ENCODE results near the gene NRSN2.
"Not testable (repeated sequence)": the region's sequence is repeated elsewhere in the genome, so short reads cannot be mapped to it uniquely, and the experiment has no call there.

NRSN2 gene

DNA sequence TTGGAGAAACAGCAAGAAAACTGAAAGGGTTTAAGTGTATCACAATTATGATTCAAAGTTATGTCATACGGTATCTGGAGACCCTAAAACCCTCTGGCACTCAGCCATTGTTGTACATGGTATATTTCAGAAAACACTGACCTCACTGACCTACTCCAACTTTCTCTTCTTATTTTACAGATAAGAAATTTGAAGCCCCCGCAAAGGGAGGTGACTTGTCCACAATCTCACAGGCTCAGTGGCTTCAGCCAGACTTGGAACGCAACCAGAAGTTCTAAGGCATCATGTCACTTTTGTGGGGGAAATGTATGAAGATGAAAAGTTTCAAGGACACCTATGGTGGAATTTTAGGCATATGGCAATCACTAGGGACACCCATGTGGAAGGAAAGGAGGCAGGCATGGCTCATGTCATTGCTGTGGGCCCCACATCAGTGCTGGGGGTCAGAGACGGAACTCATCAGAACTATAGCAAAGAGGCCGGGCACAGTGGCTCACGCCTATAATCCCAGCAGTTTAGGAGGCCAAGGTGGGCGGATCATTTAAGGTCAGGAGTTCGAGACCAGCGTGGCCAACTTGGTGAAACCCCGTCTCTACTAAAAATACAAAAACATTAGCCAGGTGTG lies 28.5 kb downstream of the NRSN2 start:
- TF ChIP-seq, protein P1, sequence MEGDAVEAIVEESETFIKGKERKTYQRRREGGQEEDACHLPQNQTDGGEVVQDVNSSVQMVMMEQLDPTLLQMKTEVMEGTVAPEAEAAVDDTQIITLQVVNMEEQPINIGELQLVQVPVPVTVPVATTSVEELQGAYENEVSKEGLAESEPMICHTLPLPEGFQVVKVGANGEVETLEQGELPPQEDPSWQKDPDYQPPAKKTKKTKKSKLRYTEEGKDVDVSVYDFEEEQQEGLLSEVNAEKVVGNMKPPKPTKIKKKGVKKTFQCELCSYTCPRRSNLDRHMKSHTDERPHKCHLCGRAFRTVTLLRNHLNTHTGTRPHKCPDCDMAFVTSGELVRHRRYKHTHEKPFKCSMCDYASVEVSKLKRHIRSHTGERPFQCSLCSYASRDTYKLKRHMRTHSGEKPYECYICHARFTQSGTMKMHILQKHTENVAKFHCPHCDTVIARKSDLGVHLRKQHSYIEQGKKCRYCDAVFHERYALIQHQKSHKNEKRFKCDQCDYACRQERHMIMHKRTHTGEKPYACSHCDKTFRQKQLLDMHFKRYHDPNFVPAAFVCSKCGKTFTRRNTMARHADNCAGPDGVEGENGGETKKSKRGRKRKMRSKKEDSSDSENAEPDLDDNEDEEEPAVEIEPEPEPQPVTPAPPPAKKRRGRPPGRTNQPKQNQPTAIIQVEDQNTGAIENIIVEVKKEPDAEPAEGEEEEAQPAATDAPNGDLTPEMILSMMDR (IDR thresholded peaks at IDR 0.05; ENCODE audit: low read depth, low read length), result no peak
- no peak for DNase-seq (ENCODE audit: low read depth)
- H3K4me3 ChIP-seq (ENCODE audit: low read depth, low read length), result no peak overlapping the region

GRCh38 chr20:376089-376488 lies 29.2 kb downstream of the NRSN2 start:
- H3K4me3 ChIP-seq (ENCODE audit: low read depth, low read length), result no peak overlapping the region
- no peak for DNase-seq (ENCODE audit: low read depth)
- TF ChIP-seq MYC (IDR thresholded peaks at IDR 0.05; ENCODE audit: low read depth, low read length) (no peak), POLR2A (IDR thresholded peaks at IDR 0.05; ENCODE audit: extremely low read depth, insufficient read length) (no peak)
- TF ChIP-seq, protein P2, sequence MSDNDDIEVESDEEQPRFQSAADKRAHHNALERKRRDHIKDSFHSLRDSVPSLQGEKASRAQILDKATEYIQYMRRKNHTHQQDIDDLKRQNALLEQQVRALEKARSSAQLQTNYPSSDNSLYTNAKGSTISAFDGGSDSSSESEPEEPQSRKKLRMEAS (IDR thresholded peaks at IDR 0.05; ENCODE audit: low read depth, low read length), result no peak
- TF ChIP-seq, protein P1 (IDR thresholded peaks at IDR 0.05; ENCODE audit: low read depth, low read length), result no peak

GRCh38 chr20:376750-377149 lies 29.8 kb downstream of the NRSN2 start:
- no peak overlapping the region for H3K4me3 ChIP-seq (ENCODE audit: low read depth, low read length)
- TF ChIP-seq POLR2A (IDR thresholded peaks at IDR 0.05; ENCODE audit: extremely low read depth, insufficient read length) (no peak), MYC (IDR thresholded peaks at IDR 0.05; ENCODE audit: low read depth, low read length) (no peak)
- TF ChIP-seq, protein P1 (IDR thresholded peaks at IDR 0.05; ENCODE audit: low read depth, low read length), result no peak
- TF ChIP-seq, protein P2 (IDR thresholded peaks at IDR 0.05; ENCODE audit: low read depth, low read length), result 0 out of 2 replicates have a peak, but pooled peaks have one; percentile 14
- no peak for DNase-seq (ENCODE audit: low read depth)

DNA sequence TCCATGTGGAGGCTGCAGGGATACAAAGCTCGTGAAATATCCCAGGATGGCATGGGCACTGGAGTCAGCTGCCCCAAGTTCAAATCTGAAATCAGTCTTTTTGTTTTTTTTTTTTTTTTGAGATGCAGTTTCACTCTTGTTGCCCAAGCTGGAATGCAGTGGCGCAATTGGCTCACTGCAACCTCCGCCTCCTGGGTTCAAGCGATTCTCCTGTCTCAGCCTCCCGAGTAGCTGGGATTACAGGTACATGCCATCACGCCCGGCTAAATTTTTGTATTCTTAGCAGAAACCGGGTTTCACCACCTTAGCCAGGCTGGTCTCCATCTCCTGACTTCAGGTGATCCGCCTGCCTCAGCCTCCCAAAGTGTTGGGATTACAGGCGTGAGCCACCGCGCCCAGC lies 30.7 kb downstream of the NRSN2 start:
- not testable (repeated sequence) for H3K4me3 ChIP-seq (ENCODE audit: low read depth, low read length); DNase-seq (ENCODE audit: low read depth)

GRCh38 chr20:378961-379336 lies 32.0 kb downstream of the NRSN2 start:
- no peak overlapping the region for H3K4me3 ChIP-seq (ENCODE audit: low read depth, low read length)
- TF ChIP-seq MYC (IDR thresholded peaks at IDR 0.05; ENCODE audit: low read depth, low read length) (no peak), POLR2A (IDR thresholded peaks at IDR 0.05; ENCODE audit: extremely low read depth, insufficient read length) (no peak)
- TF ChIP-seq, protein P2 (IDR thresholded peaks at IDR 0.05; ENCODE audit: low read depth, low read length), result no peak
- TF ChIP-seq, protein P1 (IDR thresholded peaks at IDR 0.05; ENCODE audit: low read depth, low read length), result no peak
- no peak for DNase-seq (ENCODE audit: low read depth)

DNA sequence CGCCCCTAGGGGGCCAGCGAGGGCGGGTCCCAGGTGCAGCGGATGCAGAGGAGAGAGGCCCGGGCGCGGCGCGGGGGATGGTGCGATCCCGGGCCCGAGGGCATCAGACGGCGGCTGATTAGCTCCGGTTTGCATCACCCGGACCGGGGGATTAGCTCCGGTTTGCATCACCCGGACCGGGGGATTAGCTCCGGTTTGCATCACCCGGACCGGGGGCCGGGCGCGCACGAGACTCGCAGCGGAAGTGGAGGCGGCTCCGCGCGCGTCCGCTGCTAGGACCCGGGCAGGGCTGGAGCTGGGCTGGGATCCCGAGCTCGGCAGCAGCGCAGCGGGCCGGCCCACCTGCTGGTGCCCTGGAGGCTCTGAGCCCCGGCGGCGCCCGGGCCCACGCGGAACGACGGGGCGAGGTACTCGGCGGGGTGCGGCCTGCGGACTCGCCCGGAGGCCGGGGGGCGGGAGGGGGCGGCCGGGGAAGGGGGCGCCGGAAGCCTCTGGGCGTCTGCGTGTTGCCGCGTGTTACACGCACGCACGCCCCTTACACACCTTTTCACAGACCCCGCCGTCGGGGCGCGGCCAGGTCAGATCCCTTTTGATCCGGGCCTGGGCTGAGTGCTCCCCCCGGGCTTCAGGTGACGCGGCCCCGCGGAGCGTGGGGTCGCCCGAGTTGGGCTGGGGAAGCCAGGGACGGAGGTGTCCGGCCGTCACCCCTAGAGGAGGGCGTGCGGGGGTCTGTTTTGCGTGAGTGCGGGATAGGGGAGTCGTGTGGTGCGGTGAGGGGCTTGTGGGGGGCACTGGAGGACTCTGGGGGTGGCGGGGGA lies 34.1 kb downstream of the NRSN2 start:
- peak; percentile 69 for TF ChIP-seq POLR2A (IDR thresholded peaks at IDR 0.05; ENCODE audit: extremely low read depth, insufficient read length)
- TF ChIP-seq, protein P2 (IDR thresholded peaks at IDR 0.05; ENCODE audit: low read depth, low read length), result no peak
- TF ChIP-seq, protein P1 (IDR thresholded peaks at IDR 0.05; ENCODE audit: low read depth, low read length), result no peak
- H3K4me3 ChIP-seq (ENCODE audit: low read depth, low read length), result peak overlapping the region; percentile 73
- peak; percentile 91 for DNase-seq (ENCODE audit: low read depth)

Measured in NB4 (cell line).